Chondrocyte (in vitro differentiated cells): ENCODE measurements around the gene OSER1. TPM values are rescaled to one million over a fixed set of nuclear protein-coding genes. Genes with fewer than 3 reads are reported as not detected.

Source experiments
- DNase-seq: peaks from one replicate; pipeline ENCODE4 v3.0.0; 2021; ENCODE audit warnings: mixed read lengths, low spot score
- H3K27ac Mint-ChIP-seq: one replicate; pipeline ENCODE4 v1.8.0; 2021; ENCODE audit warnings: mild to moderate bottlenecking, moderate library complexity, mixed read lengths; ENCODE audit not compliant: unreplicated experiment
- H3K27me3 Mint-ChIP-seq: 2 replicates; pipeline ENCODE4 v1.8.0; 2021; ENCODE audit warnings: low read depth, mixed read lengths
- H3K36me3 Mint-ChIP-seq: 2 replicates; pipeline ENCODE4 v1.8.0; 2021; ENCODE audit warnings: low read depth, mixed read lengths
- H3K4me1 Mint-ChIP-seq: 2 replicates; pipeline ENCODE4 v1.8.0; 2021; ENCODE audit warnings: low read depth, mild to moderate bottlenecking, mixed read lengths
- H3K4me3 Mint-ChIP-seq: one replicate; pipeline ENCODE4 v1.8.0; 2021; ENCODE audit warnings: mild to moderate bottlenecking, moderate library complexity, mixed read lengths; ENCODE audit not compliant: unreplicated experiment
- H3K9me3 Mint-ChIP-seq: 2 replicates; pipeline ENCODE4 v1.8.0; 2021; ENCODE audit warnings: low read depth, mixed read lengths
- long read RNA-seq: library from polyadenylated mRNA; stranded (forward); transcript quantifications from one replicate; pipeline ENCODE4 v2.0.0, GENCODE V29; 2021
- total RNA-seq: library from RNA; stranded (reverse); gene quantifications from 3 replicates; pipeline ENCODE4 v1.2.1, GENCODE V29; 2021
- TF ChIP-seq, protein P1 (sequence below): fragments of 200-600 bp; sonication (generic); IDR thresholded peaks from 2 replicates; pipeline ENCODE4 v1.5.0; 2021; ENCODE audit warnings: antibody characterized with exemption, mild to moderate bottlenecking, moderate library complexity

The OSER1 gene
- 30.3 to 33.0 TPM (median 31.5 TPM) in 3 replicates for total RNA-seq
- long read RNA-seq, transcript OSER1-201 (4 exons, 1,572 nt), result major isoform, 61 of 68 reads
- long read RNA-seq, partial matches to known transcripts, result 2 of 68 reads
- long read RNA-seq, other reads (novel, unspliced or antisense), result 5 of 68 reads

DNA sequence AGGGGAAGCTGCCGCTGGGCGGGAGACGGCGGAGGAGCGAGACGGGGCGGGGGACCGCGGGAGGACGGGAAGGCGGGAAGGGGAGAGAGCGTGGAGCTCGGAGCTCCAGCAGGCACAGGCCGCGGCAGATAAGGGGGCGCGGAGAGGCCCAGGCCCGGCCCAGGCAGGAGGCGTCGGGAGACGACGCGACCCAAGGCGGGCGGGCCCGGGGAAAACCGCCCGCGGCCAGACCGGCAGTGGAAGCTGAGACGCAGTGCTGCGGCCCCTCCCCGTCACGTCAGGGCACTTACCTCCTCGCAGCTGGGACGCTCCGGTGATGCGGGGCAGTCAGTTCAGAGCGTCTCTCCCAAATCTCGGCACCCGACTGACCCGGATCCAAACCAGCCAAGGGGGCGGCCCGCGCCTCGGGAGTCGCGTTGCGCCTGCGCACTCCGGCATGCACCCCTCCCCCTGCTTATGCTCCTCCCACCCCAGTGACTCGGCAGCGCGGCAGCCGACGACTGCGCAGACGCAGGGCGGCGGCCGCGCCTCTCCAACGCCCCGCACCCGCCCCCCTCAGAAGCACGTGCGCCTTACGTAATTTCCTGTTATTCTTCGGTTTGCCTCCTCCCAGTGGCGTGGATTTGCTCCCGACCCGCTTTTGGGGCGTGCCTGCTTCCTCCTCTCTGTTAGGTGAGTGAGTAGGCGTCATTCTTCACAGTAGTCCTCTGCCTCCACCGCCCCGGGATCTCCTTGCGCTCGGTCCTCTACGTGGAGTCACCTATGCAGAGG lies at the start of gene OSER1:
OSER1 (minus strand) TSS at position 366 of the 771 bp plus-strand sequence. CDS start 3,814 bp downstream, outside the sequence.
- Mint-ChIP-seq H3K27ac (peak within 1 kb of the TSS; percentile 100), H3K27me3 (no peaks in the 10 kb centered on the region), H3K36me3 (peaks cover 6% of the 10 kb centered on the region), H3K4me3 (peak within 1 kb of the TSS; percentile 100), H3K9me3 (no peaks in the 10 kb centered on the region), H3K4me1 (peaks cover 59% of the 10 kb centered on the region)
- TF ChIP-seq, protein P1, sequence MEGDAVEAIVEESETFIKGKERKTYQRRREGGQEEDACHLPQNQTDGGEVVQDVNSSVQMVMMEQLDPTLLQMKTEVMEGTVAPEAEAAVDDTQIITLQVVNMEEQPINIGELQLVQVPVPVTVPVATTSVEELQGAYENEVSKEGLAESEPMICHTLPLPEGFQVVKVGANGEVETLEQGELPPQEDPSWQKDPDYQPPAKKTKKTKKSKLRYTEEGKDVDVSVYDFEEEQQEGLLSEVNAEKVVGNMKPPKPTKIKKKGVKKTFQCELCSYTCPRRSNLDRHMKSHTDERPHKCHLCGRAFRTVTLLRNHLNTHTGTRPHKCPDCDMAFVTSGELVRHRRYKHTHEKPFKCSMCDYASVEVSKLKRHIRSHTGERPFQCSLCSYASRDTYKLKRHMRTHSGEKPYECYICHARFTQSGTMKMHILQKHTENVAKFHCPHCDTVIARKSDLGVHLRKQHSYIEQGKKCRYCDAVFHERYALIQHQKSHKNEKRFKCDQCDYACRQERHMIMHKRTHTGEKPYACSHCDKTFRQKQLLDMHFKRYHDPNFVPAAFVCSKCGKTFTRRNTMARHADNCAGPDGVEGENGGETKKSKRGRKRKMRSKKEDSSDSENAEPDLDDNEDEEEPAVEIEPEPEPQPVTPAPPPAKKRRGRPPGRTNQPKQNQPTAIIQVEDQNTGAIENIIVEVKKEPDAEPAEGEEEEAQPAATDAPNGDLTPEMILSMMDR, result no peak
- peak; percentile 97 for DNase-seq

DNA sequence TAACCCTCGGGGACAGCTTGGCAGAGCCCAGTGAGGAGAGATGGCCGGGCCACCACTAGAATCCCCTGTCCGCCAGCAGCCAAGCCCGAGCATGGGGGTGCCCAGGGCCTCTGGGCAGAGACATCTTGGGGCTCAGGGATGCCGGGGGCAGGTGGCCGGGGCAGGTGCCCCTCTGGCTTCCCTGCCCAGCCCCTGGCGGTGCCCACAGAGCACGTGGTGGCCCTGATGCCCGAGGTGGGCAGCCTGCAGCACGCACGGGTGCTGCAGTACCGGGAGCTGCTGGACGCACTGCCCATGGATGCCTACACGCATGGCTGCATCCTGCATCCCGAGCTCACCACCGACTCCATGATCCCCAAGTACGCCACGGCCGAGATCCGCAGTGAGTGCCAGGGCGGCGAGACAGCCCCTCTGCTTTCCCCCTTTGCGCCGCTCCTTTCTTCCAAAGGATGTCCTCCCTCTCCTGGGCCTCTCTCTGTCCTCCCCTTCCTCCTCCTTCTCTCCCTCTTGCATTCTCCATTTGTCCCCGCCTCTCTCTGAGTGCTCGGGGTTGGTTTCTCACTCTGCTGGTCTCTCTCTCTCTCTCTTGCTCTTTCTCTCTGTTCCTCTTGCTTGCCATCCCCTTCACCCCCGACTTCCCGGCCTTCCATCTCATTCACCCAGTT lies 47.8 kb upstream of the OSER1 start:
- DNase-seq, result no peak
- Mint-ChIP-seq H3K4me1 (no peaks in the 10 kb centered on the region), H3K36me3 (no peaks in the 10 kb centered on the region), H3K9me3 (no peaks in the 10 kb centered on the region), H3K27me3 (no peaks in the 10 kb centered on the region), H3K4me3 (no peak overlapping the region), H3K27ac (no peak overlapping the region)
- TF ChIP-seq, protein P1, result no peak

DNA sequence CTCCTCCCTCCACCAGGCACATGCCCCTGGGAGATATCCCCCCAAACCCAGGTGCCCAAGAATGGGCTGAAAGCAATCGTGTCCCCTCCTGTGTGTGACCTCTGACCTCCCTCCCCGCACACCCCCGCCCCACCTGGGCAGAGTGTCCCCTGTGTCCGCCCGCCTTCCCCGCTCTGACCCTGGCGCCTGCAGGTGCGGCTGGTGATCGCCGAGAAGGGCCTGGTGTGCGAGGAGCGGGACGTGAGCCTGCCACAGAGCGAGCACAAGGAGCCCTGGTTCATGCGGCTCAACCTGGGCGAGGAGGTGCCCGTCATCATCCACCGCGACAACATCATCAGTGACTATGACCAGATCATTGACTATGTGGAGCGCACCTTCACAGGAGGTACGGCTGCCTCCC lies 46.4 kb upstream of the OSER1 start:
- Mint-ChIP-seq H3K27ac (no peak overlapping the region), H3K4me1 (no peaks in the 10 kb centered on the region), H3K36me3 (no peaks in the 10 kb centered on the region), H3K9me3 (no peaks in the 10 kb centered on the region), H3K4me3 (no peak overlapping the region), H3K27me3 (no peaks in the 10 kb centered on the region)
- no peak for DNase-seq
- TF ChIP-seq, protein P1, result no peak

DNA sequence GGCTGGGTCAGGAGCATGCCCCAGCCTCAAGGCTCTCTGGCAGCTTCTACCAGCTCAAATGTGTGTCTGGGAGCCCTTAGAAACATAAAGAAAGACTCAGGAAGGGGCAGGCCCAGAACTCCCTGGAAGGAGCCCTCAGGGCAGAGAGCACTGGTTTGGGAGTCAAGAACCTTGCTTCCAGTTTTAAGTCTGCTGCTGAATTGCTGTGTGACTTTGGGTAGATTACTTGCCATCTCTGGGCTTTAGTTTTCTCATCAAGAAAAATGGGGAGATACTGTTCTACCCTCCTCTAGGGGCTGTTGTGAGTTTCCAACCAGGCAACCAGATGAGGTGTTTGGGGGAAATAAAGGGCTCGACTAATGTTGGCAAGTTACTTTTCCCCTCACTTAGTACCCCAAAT lies 45.4 kb upstream of the OSER1 start:
- Mint-ChIP-seq H3K36me3 (no peaks in the 10 kb centered on the region), H3K9me3 (no peaks in the 10 kb centered on the region)
- TF ChIP-seq, protein P1, result no peak

DNA sequence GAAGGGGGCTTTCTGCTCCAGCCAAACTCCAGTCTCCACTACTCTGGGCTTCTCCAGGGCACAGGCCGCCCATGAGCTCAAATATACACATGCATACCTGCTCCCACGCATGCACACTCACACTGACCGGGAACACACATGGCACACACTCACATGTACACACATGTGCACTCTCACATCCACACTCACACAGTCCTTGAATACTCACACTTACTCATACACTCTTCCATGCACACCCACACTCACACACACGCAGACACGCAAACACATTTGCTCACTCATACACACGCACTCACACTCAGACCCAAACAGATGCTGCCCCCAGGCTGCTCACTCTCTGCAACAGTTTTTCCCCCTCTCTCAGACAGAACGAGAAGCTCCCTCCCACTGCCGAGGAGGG lies 43.5 kb upstream of the OSER1 start:
- H3K4me3 Mint-ChIP-seq, result no peak overlapping the region
- H3K27me3 Mint-ChIP-seq, result no peaks in the 10 kb centered on the region
- H3K9me3 Mint-ChIP-seq, result no peaks in the 10 kb centered on the region
- H3K27ac Mint-ChIP-seq, result no peak overlapping the region
- TF ChIP-seq, protein P1, result no peak
- no peak for DNase-seq
- H3K4me1 Mint-ChIP-seq, result no peaks in the 10 kb centered on the region
- H3K36me3 Mint-ChIP-seq, result no peaks in the 10 kb centered on the region

More for the DNA sequence above, 45.4 kb upstream of the OSER1 start:
- Mint-ChIP-seq H3K4me1 (no peaks in the 10 kb centered on the region), H3K27ac (no peak overlapping the region), H3K4me3 (no peak overlapping the region), H3K27me3 (no peaks in the 10 kb centered on the region)
- no peak for DNase-seq
